ENCODE data around the gene CLEC17A. TPM values are rescaled to one million over a fixed set of nuclear protein-coding genes. Genes with fewer than 3 reads are reported as not detected.

The CLEC17A gene
- total and polyA plus RNA-seq, 2 of the 13 experiments (the other 11 are each of a cell fraction or from before 2014, with no cell fraction given), result not detected

GRCh38 chr19:14612657-14613056, 29.8 kb downstream of the CLEC17A start:
- H3K27ac ChIP-seq (ENCODE audit: extremely low read length, insufficient read depth, low read length), result no peak overlapping the region
- no peaks in the 10 kb centered on the region for H4K20me1 ChIP-seq (ENCODE audit: insufficient read depth, low read length)
- BruUV-seq (replicated peaks), result no TSS peak
- H3K27me3 ChIP-seq (ENCODE audit: control insufficient read depth in 1 of 2, insufficient read depth in 2 of 2, low read length in 2 of 2), result no peaks in the 10 kb centered on the region; a peak in 1 of 5 replicates
- no peak overlapping the region for H3K4me3 ChIP-seq (replicated peaks in 1 of 3; ENCODE audit: insufficient read depth in 1 of 3, low read depth in 2 of 3, low read length in 3 of 3)
- H3K9ac ChIP-seq (ENCODE audit: insufficient read depth, low read depth, low read length), result no peak overlapping the region
- no peaks in the 10 kb centered on the region for H3K79me2 ChIP-seq (ENCODE audit: insufficient read depth, low read length)
- H3K4me2 ChIP-seq (ENCODE audit: low read depth, low read length), result no peak overlapping the region
- no peaks in the 10 kb centered on the region for H3K36me3 ChIP-seq (replicated peaks in 1 of 2; ENCODE audit: control insufficient read depth in 1 of 2, insufficient read depth in 2 of 2, low read length in 2 of 2)
- ChIA-PET POLR2A (no interaction called here), CTCF (ENCODE audit: low intra/inter-chr PET ratio, low total read pairs) (no interaction called here)
- H3K4me1 ChIP-seq (ENCODE audit: insufficient read depth, low read length), result peaks cover 16% of the 10 kb centered on the region
- DNase-seq (ENCODE audit: low spot score) (no peak), FAIRE-seq (no peak), ATAC-seq (no peak)
- no peaks in the 10 kb centered on the region for H3K9me3 ChIP-seq (ENCODE audit: low read length)
- intact Hi-C loops (cut with micrococcal nuclease; ENCODE audit: unreplicated experiment), result no loop called here
- H2AFZ ChIP-seq (ENCODE audit: low read length), result no peak overlapping the region
- WGBS (ENCODE audit: low lambda C conversion rate), result 67% methylated on average over 4 of the region's 4 CpGs
- in situ Hi-C loops (cut with HindIII; ENCODE audit: extremely low pct_ligation_motif_present, low pct_unique_long_range_greater_than_20kb), result no loop called here
- TF ChIP-seq ZBTB20 (CRISPR knock-in tag; IDR thresholded peaks at IDR 0.05; ENCODE audit: borderline replicate concordance, low read depth) (no peak), RARG (CRISPR knock-in tag; IDR thresholded peaks at IDR 0.05; ENCODE audit: low read depth) (no peak), KAT8 (CRISPR knock-in tag; IDR thresholded peaks at IDR 0.05) (no peak), MEF2D (CRISPR knock-in tag; IDR thresholded peaks at IDR 0.05) (no peak), KAT2B (IDR thresholded peaks at IDR 0.05; ENCODE audit: borderline replicate concordance, low read depth, low read length) (no peak), THAP9 (CRISPR knock-in tag; IDR thresholded peaks at IDR 0.05; ENCODE audit: borderline replicate concordance) (no peak), ZNF350 (CRISPR knock-in tag; IDR thresholded peaks at IDR 0.05; ENCODE audit: borderline replicate concordance, low read depth) (no peak), NFRKB (IDR thresholded peaks at IDR 0.05) (no peak), SOX6 (IDR thresholded peaks at IDR 0.05) (no peak), SOX6 (CRISPR knock-in tag; IDR thresholded peaks at IDR 0.05) (no peak), SAP130 (CRISPR knock-in tag; IDR thresholded peaks at IDR 0.05; ENCODE audit: low read depth) (no peak), NR1H2 (CRISPR knock-in tag; IDR thresholded peaks at IDR 0.05; ENCODE audit: borderline replicate concordance, low read depth) (no peak), MXD4 (CRISPR knock-in tag; IDR thresholded peaks at IDR 0.05) (no peak)
- TF ChIP-seq, protein P1, sequence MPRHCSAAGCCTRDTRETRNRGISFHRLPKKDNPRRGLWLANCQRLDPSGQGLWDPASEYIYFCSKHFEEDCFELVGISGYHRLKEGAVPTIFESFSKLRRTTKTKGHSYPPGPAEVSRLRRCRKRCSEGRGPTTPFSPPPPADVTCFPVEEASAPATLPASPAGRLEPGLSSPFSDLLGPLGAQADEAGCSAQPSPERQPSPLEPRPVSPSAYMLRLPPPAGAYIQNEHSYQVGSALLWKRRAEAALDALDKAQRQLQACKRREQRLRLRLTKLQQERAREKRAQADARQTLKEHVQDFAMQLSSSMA (CRISPR knock-in tag; IDR thresholded peaks at IDR 0.05), result no peak
- TF ChIP-seq, protein P2, sequence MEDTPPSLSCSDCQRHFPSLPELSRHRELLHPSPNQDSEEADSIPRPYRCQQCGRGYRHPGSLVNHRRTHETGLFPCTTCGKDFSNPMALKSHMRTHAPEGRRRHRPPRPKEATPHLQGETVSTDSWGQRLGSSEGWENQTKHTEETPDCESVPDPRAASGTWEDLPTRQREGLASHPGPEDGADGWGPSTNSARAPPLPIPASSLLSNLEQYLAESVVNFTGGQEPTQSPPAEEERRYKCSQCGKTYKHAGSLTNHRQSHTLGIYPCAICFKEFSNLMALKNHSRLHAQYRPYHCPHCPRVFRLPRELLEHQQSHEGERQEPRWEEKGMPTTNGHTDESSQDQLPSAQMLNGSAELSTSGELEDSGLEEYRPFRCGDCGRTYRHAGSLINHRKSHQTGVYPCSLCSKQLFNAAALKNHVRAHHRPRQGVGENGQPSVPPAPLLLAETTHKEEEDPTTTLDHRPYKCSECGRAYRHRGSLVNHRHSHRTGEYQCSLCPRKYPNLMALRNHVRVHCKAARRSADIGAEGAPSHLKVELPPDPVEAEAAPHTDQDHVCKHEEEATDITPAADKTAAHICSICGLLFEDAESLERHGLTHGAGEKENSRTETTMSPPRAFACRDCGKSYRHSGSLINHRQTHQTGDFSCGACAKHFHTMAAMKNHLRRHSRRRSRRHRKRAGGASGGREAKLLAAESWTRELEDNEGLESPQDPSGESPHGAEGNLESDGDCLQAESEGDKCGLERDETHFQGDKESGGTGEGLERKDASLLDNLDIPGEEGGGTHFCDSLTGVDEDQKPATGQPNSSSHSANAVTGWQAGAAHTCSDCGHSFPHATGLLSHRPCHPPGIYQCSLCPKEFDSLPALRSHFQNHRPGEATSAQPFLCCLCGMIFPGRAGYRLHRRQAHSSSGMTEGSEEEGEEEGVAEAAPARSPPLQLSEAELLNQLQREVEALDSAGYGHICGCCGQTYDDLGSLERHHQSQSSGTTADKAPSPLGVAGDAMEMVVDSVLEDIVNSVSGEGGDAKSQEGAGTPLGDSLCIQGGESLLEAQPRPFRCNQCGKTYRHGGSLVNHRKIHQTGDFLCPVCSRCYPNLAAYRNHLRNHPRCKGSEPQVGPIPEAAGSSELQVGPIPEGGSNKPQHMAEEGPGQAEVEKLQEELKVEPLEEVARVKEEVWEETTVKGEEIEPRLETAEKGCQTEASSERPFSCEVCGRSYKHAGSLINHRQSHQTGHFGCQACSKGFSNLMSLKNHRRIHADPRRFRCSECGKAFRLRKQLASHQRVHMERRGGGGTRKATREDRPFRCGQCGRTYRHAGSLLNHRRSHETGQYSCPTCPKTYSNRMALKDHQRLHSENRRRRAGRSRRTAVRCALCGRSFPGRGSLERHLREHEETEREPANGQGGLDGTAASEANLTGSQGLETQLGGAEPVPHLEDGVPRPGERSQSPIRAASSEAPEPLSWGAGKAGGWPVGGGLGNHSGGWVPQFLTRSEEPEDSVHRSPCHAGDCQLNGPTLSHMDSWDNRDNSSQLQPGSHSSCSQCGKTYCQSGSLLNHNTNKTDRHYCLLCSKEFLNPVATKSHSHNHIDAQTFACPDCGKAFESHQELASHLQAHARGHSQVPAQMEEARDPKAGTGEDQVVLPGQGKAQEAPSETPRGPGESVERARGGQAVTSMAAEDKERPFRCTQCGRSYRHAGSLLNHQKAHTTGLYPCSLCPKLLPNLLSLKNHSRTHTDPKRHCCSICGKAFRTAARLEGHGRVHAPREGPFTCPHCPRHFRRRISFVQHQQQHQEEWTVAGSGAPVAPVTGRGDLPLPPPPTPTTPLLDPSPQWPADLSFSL (CRISPR knock-in tag; IDR thresholded peaks at IDR 0.05), result no peak
